Right lobe of liver (tissue), 6 donors: ENCODE measurements around the gene SUCLG2. TPM values are rescaled to one million over a fixed set of nuclear protein-coding genes. Genes with fewer than 3 reads are reported as not detected.

ENCODE experiments used
- ATAC-seq, 4 donors: fragments of 200-7000 bp; cut with Tn5 transposase; one replicate each; pipeline ENCODE4 v1.9.1; 2020; ENCODE audit warnings: mild to moderate bottlenecking in 4 of 4, moderate library complexity in 4 of 4
- DNase-seq, 3 donors: peaks; one replicate each; pipeline ENCODE4 v3.0.0-alpha.2; 2020
- H3K27ac ChIP-seq, 3 donors: fragments of 200-600 bp; one replicate each; pipeline ENCODE4 v1.8.0; 2022
- H3K27me3 ChIP-seq, 2 donors: fragments of 200-600 bp; one replicate each; pipeline ENCODE4 v1.8.0; 2022
- H3K36me3 ChIP-seq, 4 donors: fragments of 200-600 bp; sonication (generic) in 1 of 4; one replicate each; pipeline versions ENCODE4 v1.5.1 to v1.8.0; 2017 to 2022; ENCODE audit warnings: control low read depth in 1 of 4
- H3K4me1 ChIP-seq, 4 donors: fragments of 200-600 bp; sonication (generic) in 1 of 4; one replicate each; pipeline versions ENCODE4 v1.5.1 to v1.8.0; 2017 to 2022; ENCODE audit warnings: control low read depth in 1 of 4
- H3K4me3 ChIP-seq, 3 donors: fragments of 200-600 bp; one replicate each; pipeline ENCODE4 v1.8.0; 2022
- H3K9me3 ChIP-seq, 4 donors: fragments of 200-600 bp; sonication (generic) in 1 of 4; one replicate each; pipeline versions ENCODE4 v1.5.1 to v1.8.0; 2017 to 2022; ENCODE audit warnings: control low read depth in 1 of 4
- POLR2A ChIP-seq: fragments of 450-650 bp; IDR thresholded peaks from one replicate; pipeline ENCODE4 v1.6.1; 2017; ENCODE audit warnings: antibody characterized with exemption, mild to moderate bottlenecking
- WGBS: methylation state at CpG from one replicate; pipeline ENCODE4 v1.1.6; 2018; ENCODE audit warnings: low coverage, low lambda C conversion rate; ENCODE audit not compliant: insufficient coverage; ENCODE audit errors: missing lambda C conversion rate; 5-methylcytosine and 5-hydroxymethylcytosine counted together
- intact Hi-C, 2 donors: fragments of 100-400 bp; cut with DNase I; formaldehyde crosslinking; loops; one replicate each; pipeline versions ENCODE4 v1.11.2 to v1.14.1; 2022
- total RNA-seq, 6 experiments: library from RNA; depleted of rRNA in 2 of 6; stranded (reverse); fragments of >200 nt in 2 of 6; fragmentation: NEBNext Ultra II Directional in 3 of 6; extraction: Animal tissue kit (Norgen Biotek cat#: 25700) in 3 of 6; gene quantifications; one replicate each; pipeline versions ENCODE4 v1.1.0 to v1.2.4, GENCODE V29; 2016 to 2023
- TF ChIP-seq, protein P1 (sequence below), 4 donors: fragments of 200-600 bp in 3 of 4; fragments of 450-650 bp in 1 of 4; IDR thresholded peaks; one replicate each; pipeline versions ENCODE4 v1.5.1 to v1.8.0; 2016 to 2022; ENCODE audit warnings: antibody characterized with exemption in 4 of 4, mild to moderate bottlenecking in 2 of 4
- donor health status: DM: no; HTN: yes; CAD: no.
- donor health status: DM: no; HTN: no; CAD: no.
- donor health status: DM: no; HTN: no; CAD: no.
- donor health status: DM: no; HTN: yes; CAD: no.
- donor health status: DM: no; HTN: yes; CAD: no.

The SUCLG2 gene
- total RNA-seq, 6 experiments from 2014 or later, result 138 to 167 (median 158) TPM

DNA sequence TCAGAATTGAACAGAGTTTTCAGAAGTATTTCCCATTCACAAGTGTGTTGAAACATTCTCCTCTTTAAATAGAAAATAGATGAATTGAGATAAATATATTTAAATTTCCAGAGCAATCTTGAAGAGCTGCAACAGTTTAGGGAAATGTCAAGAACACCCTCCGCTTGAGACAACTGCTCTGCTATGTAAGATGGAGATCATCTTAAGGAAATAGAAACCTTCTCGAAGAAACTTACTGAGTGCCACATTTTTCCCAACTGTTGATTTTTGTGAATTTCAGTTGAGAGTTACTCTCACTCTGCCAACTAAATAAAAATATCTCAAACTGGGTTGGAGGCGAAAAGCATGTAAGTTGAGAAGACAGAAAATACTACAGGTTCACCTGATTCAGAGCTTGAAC, 78.0 kb downstream of the SUCLG2 start:
- H3K4me3 ChIP-seq, result no peak overlapping the region
- ATAC-seq, result no peak
- H3K27me3 ChIP-seq, result no peaks in the 10 kb centered on the region
- DNase-seq, result no peak
- no peak for TF ChIP-seq POLR2A
- TF ChIP-seq, protein P1, sequence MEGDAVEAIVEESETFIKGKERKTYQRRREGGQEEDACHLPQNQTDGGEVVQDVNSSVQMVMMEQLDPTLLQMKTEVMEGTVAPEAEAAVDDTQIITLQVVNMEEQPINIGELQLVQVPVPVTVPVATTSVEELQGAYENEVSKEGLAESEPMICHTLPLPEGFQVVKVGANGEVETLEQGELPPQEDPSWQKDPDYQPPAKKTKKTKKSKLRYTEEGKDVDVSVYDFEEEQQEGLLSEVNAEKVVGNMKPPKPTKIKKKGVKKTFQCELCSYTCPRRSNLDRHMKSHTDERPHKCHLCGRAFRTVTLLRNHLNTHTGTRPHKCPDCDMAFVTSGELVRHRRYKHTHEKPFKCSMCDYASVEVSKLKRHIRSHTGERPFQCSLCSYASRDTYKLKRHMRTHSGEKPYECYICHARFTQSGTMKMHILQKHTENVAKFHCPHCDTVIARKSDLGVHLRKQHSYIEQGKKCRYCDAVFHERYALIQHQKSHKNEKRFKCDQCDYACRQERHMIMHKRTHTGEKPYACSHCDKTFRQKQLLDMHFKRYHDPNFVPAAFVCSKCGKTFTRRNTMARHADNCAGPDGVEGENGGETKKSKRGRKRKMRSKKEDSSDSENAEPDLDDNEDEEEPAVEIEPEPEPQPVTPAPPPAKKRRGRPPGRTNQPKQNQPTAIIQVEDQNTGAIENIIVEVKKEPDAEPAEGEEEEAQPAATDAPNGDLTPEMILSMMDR (IDR thresholded peaks at IDR 0.05), result no peak
- no peaks in the 10 kb centered on the region for H3K4me1 ChIP-seq
- H3K9me3 ChIP-seq, result no peaks in the 10 kb centered on the region
- 97% methylated on average over 3 of the region's 3 CpGs for WGBS
- intact Hi-C loops, result no loop called here
- no peak overlapping the region for H3K27ac ChIP-seq
- no peaks in the 10 kb centered on the region for H3K36me3 ChIP-seq

DNA sequence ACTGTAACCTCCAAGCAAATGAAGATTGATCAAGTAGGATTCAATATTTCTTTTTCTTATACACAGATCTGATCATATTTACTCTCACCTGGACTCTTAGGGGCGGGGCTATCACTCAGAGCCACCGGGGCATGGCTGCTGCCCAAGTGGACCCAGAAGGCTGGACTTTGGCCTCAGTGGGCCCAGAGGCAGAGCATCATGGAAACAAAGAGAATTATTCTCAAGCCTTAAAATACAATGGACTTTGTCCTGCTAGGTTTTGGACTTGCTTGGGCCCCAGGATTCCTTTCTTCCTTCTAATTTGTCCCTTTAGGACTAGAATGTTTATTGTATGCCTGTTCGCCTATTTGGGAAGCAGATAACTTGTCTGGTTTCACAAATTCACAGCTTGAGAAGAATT, 85.1 kb downstream of the SUCLG2 start:
- H3K27ac ChIP-seq, result peak overlapping the region in 1 of 3 donors; percentile 50
- H3K9me3 ChIP-seq, result no peaks in the 10 kb centered on the region
- H3K4me1 ChIP-seq, result peaks cover 0 to 2% (median 0%) of the 10 kb centered on the region in 4 donors
- WGBS, result 56% methylated on average over 3 of the region's 3 CpGs
- TF ChIP-seq POLR2A, result no peak
- TF ChIP-seq, protein P1 (IDR thresholded peaks at IDR 0.05), result no peak
- intact Hi-C loops, result no loop called here
- no peaks in the 10 kb centered on the region for H3K27me3 ChIP-seq
- DNase-seq (peak; percentile 35 to 73 (median 60)), ATAC-seq (peak; percentile 77 to 94 (median 81))
- H3K4me3 ChIP-seq, result no peak overlapping the region
- H3K36me3 ChIP-seq, result no peaks in the 10 kb centered on the region

DNA sequence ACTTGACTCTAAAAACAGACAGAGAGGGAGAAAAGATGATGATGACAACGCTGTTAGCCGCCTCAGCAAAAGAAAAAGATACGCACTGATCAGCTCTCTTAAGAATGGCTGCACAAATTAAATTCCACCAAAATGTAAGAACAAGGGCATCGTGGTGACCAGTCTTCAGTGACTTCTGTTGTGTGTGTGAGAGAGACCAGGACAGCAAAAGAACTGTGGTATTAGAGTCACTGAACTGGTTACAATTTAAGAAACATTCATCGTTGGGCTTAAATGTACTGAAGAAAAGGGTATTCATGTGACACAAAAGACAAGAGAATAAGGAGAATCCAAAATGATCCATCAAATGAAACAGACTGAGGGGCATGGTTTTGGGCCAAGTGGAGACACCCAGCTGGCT, 86.5 kb downstream of the SUCLG2 start:
- no peak overlapping the region for H3K4me3 ChIP-seq
- H3K36me3 ChIP-seq, result no peaks in the 10 kb centered on the region
- H3K4me1 ChIP-seq, result peaks cover 0 to 8% (median 0%) of the 10 kb centered on the region in 4 donors
- 92% methylated on average over 5 of the region's 5 CpGs for WGBS
- DNase-seq (no peak), ATAC-seq (no peak)
- no peak for TF ChIP-seq POLR2A
- TF ChIP-seq, protein P1 (IDR thresholded peaks at IDR 0.05), result no peak
- no peaks in the 10 kb centered on the region for H3K9me3 ChIP-seq
- intact Hi-C loops, result no loop called here
- no peaks in the 10 kb centered on the region for H3K27me3 ChIP-seq
- H3K27ac ChIP-seq, result no peak overlapping the region

DNA sequence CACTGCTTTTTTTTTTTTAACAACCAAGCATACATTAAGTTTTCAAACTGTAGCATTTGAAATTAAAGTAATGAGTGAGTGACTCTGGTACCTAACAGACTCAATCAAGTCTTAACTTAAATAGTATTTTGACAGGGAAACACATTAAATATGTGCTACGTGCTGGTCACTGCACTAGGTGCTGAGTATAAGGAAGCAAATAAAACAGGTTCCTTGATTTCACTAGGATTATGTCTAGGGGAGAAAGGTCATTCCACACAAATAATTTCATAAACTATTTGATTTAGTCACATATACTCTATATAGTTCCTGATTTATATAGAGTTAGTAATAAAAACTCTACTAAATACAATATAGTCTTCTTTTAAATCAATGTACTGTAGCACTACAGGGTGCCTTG, 89.4 kb downstream of the SUCLG2 start:
- H3K4me3 ChIP-seq, result no peak overlapping the region
- H3K27ac ChIP-seq, result no peak overlapping the region
- ATAC-seq (no peak), DNase-seq (no peak)
- no peaks in the 10 kb centered on the region for H3K9me3 ChIP-seq
- TF ChIP-seq POLR2A, result no peak
- TF ChIP-seq, protein P1 (IDR thresholded peaks at IDR 0.05), result no peak
- H3K27me3 ChIP-seq, result no peaks in the 10 kb centered on the region
- peaks cover 0 to 8% (median 0%) of the 10 kb centered on the region in 4 donors for H3K4me1 ChIP-seq
- intact Hi-C loops, result no loop called here
- 100% methylated on average over 1 of the region's 1 CpG for WGBS
- no peaks in the 10 kb centered on the region for H3K36me3 ChIP-seq

DNA sequence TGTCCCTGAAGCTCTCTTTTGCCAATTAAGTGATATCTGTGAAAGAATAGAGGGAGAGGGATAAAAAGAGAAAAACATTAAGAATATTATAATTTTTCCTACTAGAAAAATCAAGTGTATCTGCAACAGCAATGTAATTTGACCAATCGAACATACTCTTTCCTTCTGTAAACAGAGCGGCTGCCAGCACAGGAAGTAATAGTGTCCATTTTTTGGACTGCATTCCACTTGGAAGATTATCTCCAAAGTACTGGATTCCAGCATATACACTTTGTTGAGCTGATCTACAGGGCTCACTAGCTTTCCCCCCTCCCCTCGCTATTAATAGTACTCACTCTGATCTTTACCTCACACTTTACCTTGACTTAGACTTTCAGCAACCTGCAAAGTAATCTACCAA, 90.4 kb downstream of the SUCLG2 start:
- no peak overlapping the region for H3K4me3 ChIP-seq
- H3K27me3 ChIP-seq, result no peaks in the 10 kb centered on the region
- intact Hi-C loops, result no loop called here
- no peaks in the 10 kb centered on the region for H3K9me3 ChIP-seq
- ATAC-seq (peak; percentile 33 to 73 (median 66)), DNase-seq (no peak)
- WGBS, result 71% methylated on average over 3 of the region's 3 CpGs
- H3K4me1 ChIP-seq, result peaks cover 0 to 8% (median 0%) of the 10 kb centered on the region in 4 donors
- H3K36me3 ChIP-seq, result no peaks in the 10 kb centered on the region
- TF ChIP-seq, protein P1 (IDR thresholded peaks at IDR 0.05), result no peak
- no peak overlapping the region for H3K27ac ChIP-seq
